Measurements from ENCODE around the gene TBX15.

Gene TBX15

DNA sequence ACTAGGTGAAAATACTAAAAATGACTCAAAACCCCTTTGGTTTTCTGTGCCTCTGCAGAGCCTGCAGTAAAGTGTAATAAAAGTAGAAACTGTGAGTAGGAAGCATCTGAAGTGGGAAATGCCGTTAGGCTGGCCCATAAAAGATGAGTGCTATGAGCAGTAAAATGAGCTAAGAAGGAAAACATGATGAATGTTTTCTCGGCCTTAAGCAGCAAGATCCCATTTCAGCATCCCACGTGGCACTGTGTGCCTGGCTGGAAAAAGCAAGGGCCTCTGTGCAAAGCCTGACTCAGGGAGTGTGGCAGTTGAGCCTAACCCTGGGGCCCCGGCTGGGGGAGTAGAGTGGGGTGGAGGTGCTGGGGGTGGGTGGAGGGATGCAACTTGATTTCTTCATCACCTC is 109.5 kb downstream of the TBX15 start:
- Histone ChIP-seq H3K27me3 (ENCODE audit: control insufficient read depth in 1 of 2, insufficient read depth in 2 of 2, low read length in 2 of 2) (no peaks in the 10 kb centered on the region), H3K4me3 (ENCODE audit: low read length in 2 of 2) (no peak overlapping the region), H3K36me3 (ENCODE audit: control insufficient read depth in 2 of 2, insufficient read depth in 2 of 2, low read length in 2 of 2) (no peaks in the 10 kb centered on the region), H3K9ac (ENCODE audit: low read length in 2 of 2) (no peak overlapping the region), H3K9me3 (ENCODE audit: control insufficient read depth in 2 of 2, low read length in 2 of 2) (no peaks in the 10 kb centered on the region), H3K4me1 (ENCODE audit: control insufficient read depth, insufficient read depth, low read length) (no peaks in the 10 kb centered on the region), H3K27ac (ENCODE audit: low read length) (no peak overlapping the region)

DNA sequence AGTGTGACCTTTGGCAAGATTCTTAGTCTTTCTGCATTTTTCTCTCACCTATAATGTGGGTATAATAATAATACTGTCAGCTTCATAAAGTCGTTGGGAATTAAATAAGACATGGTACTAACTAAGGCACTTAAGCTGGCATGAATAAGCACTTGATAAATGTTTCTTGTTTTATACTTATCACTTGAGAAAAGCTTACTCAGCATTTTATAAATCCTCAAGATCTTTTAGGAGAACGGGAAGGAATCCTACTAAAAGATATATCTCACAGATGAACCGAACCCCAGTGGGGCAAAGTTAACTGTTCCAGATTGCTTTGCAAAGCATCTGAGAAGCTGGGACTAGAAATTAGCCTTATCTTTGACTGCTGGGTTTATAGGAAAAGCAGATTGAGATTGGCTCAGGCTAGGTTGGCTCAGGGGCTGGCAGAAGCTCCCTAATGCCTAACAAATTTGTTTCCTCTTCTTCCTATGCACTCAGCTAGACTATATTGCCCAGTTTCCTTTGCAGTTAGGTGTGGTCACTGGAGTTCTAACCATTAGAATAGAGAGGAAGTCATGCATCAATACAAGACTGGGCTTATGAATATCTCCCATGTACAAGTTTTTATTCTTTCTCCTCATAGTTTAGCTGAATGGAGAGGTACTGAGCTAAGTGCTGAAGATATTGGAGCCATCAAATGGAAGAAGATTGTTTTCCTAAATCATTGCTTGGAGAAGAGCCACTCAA is 110.3 kb downstream of the TBX15 start:
- Histone ChIP-seq H3K9ac (ENCODE audit: low read length in 2 of 2) (no peak overlapping the region), H3K27ac (ENCODE audit: low read length) (no peak overlapping the region), H3K27me3 (ENCODE audit: control insufficient read depth in 1 of 2, insufficient read depth in 2 of 2, low read length in 2 of 2) (no peaks in the 10 kb centered on the region), H3K4me3 (ENCODE audit: low read length in 2 of 2) (no peak overlapping the region), H3K9me3 (ENCODE audit: control insufficient read depth in 2 of 2, low read length in 2 of 2) (no peaks in the 10 kb centered on the region), H3K36me3 (ENCODE audit: control insufficient read depth in 2 of 2, insufficient read depth in 2 of 2, low read length in 2 of 2) (no peaks in the 10 kb centered on the region), H3K4me1 (ENCODE audit: control insufficient read depth, insufficient read depth, low read length) (no peaks in the 10 kb centered on the region)

DNA sequence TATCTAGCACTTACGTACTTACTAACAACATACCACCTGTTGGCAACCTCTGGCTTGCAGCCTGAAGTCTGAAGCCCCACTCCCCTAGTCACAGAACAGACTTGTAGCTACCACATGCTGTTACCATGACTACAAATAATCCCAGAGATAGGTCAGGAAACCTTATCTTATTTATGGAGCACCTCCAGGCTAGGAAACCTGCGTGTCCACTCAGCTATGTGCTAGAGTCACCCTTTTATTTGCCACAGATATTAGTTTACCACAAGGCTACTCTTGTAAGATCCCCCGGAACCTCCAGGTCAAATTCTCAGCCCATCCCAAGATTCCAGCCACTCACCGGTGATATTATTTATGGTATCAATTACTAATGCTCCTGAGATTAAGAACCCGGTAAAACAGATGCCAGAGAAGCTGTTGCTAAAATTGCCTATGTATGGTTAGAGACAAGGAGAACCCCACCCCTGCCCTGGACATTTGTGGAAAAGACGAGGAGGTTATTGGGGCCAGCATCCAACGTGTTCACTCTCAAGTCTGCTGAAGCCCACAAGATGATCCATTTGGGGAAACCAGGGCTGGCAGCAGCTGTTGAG is 116.5 kb downstream of the TBX15 start:
- H3K9ac ChIP-seq (ENCODE audit: low read length in 2 of 2): no peak overlapping the region
- H3K36me3 ChIP-seq (ENCODE audit: control insufficient read depth in 2 of 2, insufficient read depth in 2 of 2, low read length in 2 of 2): no peaks in the 10 kb centered on the region
- H3K27ac ChIP-seq (ENCODE audit: low read length): no peak overlapping the region
- no peak overlapping the region for H3K4me3 ChIP-seq (ENCODE audit: low read length in 2 of 2)
- no peaks in the 10 kb centered on the region for H3K27me3 ChIP-seq (ENCODE audit: control insufficient read depth in 1 of 2, insufficient read depth in 2 of 2, low read length in 2 of 2)
- no peaks in the 10 kb centered on the region for H3K4me1 ChIP-seq (ENCODE audit: control insufficient read depth, insufficient read depth, low read length)
- H3K9me3 ChIP-seq (ENCODE audit: control insufficient read depth in 2 of 2, low read length in 2 of 2): no peaks in the 10 kb centered on the region

DNA sequence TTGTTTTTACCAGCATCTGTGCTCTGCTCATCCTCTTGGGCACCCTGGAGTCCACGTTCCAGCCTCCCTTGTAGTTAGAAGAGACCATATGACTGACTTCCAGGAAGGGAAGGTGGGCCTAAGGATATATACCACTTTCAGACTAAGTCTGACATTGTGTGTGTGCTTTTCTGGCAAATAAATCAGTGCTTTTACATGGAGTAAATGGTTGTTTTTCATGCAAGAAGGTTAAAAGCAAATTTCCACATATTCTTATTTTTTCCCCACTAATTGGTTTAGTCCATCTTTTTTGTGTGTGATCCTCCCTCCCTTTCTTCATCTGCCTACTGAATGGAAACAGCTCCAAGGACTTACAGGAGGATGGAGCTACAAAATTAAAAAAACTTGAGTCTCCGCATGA is 119.8 kb downstream of the TBX15 start:
- H3K27me3 ChIP-seq (ENCODE audit: control insufficient read depth in 1 of 2, insufficient read depth in 2 of 2, low read length in 2 of 2): no peaks in the 10 kb centered on the region
- H3K27ac ChIP-seq (ENCODE audit: low read length): no peak overlapping the region
- H3K9ac ChIP-seq (ENCODE audit: low read length in 2 of 2): no peak overlapping the region
- no peaks in the 10 kb centered on the region for H3K9me3 ChIP-seq (ENCODE audit: control insufficient read depth in 2 of 2, low read length in 2 of 2)
- no peaks in the 10 kb centered on the region for H3K36me3 ChIP-seq (ENCODE audit: control insufficient read depth in 2 of 2, insufficient read depth in 2 of 2, low read length in 2 of 2)
- H3K4me1 ChIP-seq (ENCODE audit: control insufficient read depth, insufficient read depth, low read length): no peaks in the 10 kb centered on the region
- no peak overlapping the region for H3K4me3 ChIP-seq (ENCODE audit: low read length in 2 of 2)

DNA sequence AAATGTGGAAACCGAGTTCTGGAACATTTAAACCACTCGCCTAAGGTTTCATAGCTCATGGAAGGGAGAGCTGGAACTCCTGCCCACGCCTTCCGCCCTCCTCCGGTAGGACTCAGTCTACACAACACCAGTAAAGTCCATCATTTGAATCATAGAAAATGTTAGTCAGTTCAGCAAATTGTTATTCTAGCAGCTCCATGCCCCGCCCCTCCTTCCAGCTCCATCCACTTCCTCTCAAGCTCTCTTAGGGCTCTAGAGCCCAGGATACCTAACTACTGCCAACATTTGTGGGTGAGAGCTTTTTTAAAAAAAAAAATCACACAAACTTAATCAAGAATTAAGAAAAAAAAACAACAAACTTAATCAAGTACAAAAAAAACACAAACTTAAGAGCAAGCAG is 121.8 kb downstream of the TBX15 start:
- H3K4me1 ChIP-seq (ENCODE audit: control insufficient read depth, insufficient read depth, low read length): no peaks in the 10 kb centered on the region
- H3K27me3 ChIP-seq (ENCODE audit: control insufficient read depth in 1 of 2, insufficient read depth in 2 of 2, low read length in 2 of 2): no peaks in the 10 kb centered on the region
- H3K9me3 ChIP-seq (ENCODE audit: control insufficient read depth in 2 of 2, low read length in 2 of 2): no peaks in the 10 kb centered on the region
- H3K27ac ChIP-seq (ENCODE audit: low read length): no peak overlapping the region
- H3K9ac ChIP-seq (ENCODE audit: low read length in 2 of 2): no peak overlapping the region
- H3K36me3 ChIP-seq (ENCODE audit: control insufficient read depth in 2 of 2, insufficient read depth in 2 of 2, low read length in 2 of 2): no peaks in the 10 kb centered on the region
- H3K4me3 ChIP-seq (ENCODE audit: low read length in 2 of 2): no peak overlapping the region

DNA sequence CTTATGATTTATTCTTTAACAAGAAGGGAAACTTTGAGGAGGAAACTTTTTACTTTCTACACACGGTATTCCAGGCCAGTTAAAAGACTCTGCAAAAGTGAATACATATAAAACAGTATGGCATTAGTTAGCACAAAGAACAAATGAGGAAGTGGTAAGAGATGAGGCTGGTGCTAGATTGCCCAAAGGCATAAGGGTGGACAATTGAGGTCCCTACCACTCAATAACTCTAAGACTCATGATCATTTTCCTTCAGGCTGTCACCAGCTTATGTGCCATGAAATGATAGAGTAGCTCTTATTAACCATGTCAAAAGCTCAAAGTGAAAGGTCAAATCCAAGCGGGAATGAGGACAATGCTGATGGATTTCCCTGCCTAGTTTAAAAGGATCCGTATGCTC is 124.5 kb downstream of the TBX15 start:
- no peaks in the 10 kb centered on the region for H3K4me1 ChIP-seq (ENCODE audit: control insufficient read depth, insufficient read depth, low read length)
- H3K27ac ChIP-seq (ENCODE audit: low read length): no peak overlapping the region
- H3K27me3 ChIP-seq (ENCODE audit: control insufficient read depth in 1 of 2, insufficient read depth in 2 of 2, low read length in 2 of 2): no peaks in the 10 kb centered on the region
- H3K36me3 ChIP-seq (ENCODE audit: control insufficient read depth in 2 of 2, insufficient read depth in 2 of 2, low read length in 2 of 2): no peaks in the 10 kb centered on the region
- H3K9me3 ChIP-seq (ENCODE audit: control insufficient read depth in 2 of 2, low read length in 2 of 2): no peaks in the 10 kb centered on the region
- no peak overlapping the region for H3K4me3 ChIP-seq (ENCODE audit: low read length in 2 of 2)
- no peak overlapping the region for H3K9ac ChIP-seq (ENCODE audit: low read length in 2 of 2)

DNA sequence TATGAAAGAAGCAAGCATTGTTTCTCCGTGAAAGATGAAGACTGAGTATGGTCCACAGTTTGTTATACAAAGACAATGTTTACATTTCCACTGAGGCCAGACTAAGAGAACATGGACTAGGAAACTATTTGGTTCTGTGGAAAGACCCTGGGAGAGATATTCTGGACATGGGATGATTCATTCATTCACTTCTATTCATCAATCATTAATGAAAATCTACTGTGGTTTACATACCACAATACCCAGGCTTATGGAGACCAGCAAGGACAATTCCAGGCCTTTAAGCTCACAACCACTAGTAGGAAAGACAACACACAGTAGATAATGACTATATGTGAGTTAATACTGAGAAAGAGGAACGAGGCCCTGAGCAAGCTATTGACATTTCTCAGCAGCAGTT is 125.4 kb downstream of the TBX15 start:
- Histone ChIP-seq H3K9ac (ENCODE audit: low read length in 2 of 2) (no peak overlapping the region), H3K36me3 (ENCODE audit: control insufficient read depth in 2 of 2, insufficient read depth in 2 of 2, low read length in 2 of 2) (no peaks in the 10 kb centered on the region), H3K27ac (ENCODE audit: low read length) (no peak overlapping the region), H3K9me3 (ENCODE audit: control insufficient read depth in 2 of 2, low read length in 2 of 2) (no peaks in the 10 kb centered on the region), H3K4me1 (ENCODE audit: control insufficient read depth, insufficient read depth, low read length) (no peaks in the 10 kb centered on the region), H3K4me3 (ENCODE audit: low read length in 2 of 2) (no peak overlapping the region), H3K27me3 (ENCODE audit: control insufficient read depth in 1 of 2, insufficient read depth in 2 of 2, low read length in 2 of 2) (no peaks in the 10 kb centered on the region)

DNA sequence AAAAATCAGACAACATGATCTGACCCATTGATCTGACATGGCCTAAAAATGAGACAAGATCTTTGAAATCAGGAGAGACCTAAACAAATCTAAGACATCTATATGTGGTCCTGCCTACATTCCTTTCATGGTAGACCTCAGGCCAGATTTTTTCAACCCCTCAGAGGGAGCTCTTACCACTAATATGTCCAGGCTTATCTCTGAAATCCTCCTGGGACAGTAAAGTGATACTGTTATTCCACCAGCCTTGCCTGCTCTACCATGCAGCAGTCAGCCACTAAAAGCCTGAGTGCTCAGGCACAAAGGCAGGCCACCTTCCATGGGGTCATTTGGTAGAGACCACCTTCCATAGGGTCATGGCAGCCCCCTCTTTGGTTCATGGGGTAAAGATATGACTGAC is 126.9 kb downstream of the TBX15 start:
- H3K9me3 ChIP-seq (ENCODE audit: control insufficient read depth in 2 of 2, low read length in 2 of 2): no peaks in the 10 kb centered on the region
- no peaks in the 10 kb centered on the region for H3K4me1 ChIP-seq (ENCODE audit: control insufficient read depth, insufficient read depth, low read length)
- H3K27me3 ChIP-seq (ENCODE audit: control insufficient read depth in 1 of 2, insufficient read depth in 2 of 2, low read length in 2 of 2): no peaks in the 10 kb centered on the region
- H3K4me3 ChIP-seq (ENCODE audit: low read length in 2 of 2): no peak overlapping the region
- no peak overlapping the region for H3K27ac ChIP-seq (ENCODE audit: low read length)
- H3K36me3 ChIP-seq (ENCODE audit: control insufficient read depth in 2 of 2, insufficient read depth in 2 of 2, low read length in 2 of 2): no peaks in the 10 kb centered on the region
- no peak overlapping the region for H3K9ac ChIP-seq (ENCODE audit: low read length in 2 of 2)

DNA sequence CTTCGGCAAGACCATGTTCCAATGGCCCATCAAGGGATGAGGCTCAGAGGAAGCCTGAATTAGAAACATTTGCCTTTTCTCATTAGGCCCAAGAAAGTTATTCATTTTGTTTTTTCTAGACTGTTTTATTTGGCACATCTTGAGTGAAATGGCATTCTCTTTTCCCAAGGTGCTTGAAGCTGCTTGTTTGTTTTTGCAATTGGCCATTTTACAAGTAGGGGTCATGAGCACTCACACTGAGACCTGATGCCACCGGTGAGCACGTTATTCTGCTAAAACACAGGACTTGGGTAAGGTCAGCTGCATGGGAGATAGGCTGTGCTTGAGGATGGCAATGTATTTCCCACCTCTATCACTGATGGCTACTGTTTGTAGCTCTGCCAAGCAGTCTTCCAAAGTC is 128.1 kb downstream of the TBX15 start:
- Histone ChIP-seq H3K4me3 (ENCODE audit: low read length in 2 of 2) (no peak overlapping the region), H3K9ac (ENCODE audit: low read length in 2 of 2) (no peak overlapping the region), H3K4me1 (ENCODE audit: control insufficient read depth, insufficient read depth, low read length) (no peaks in the 10 kb centered on the region), H3K27ac (ENCODE audit: low read length) (no peak overlapping the region), H3K9me3 (ENCODE audit: control insufficient read depth in 2 of 2, low read length in 2 of 2) (no peaks in the 10 kb centered on the region), H3K27me3 (ENCODE audit: control insufficient read depth in 1 of 2, insufficient read depth in 2 of 2, low read length in 2 of 2) (no peaks in the 10 kb centered on the region), H3K36me3 (ENCODE audit: control insufficient read depth in 2 of 2, insufficient read depth in 2 of 2, low read length in 2 of 2) (no peaks in the 10 kb centered on the region)

DNA sequence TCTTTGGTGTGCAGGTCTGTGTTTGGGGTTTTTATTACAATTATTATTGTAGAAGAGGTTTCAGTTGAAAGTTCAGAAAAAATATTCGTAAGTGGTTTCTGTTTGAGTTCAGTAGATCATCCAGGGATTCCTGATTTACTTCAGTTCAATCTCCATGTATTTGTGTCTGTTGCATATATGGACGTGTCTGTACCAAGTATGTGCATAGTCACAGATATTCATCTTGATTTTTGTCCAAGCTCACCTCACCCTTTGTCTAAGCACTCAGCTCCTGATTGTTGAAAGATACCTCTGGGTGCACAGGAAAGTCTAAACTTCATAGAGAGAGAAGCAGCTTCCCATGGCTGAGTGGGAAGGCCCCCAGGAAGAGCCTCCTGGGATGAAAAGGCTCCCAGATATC is 141.7 kb downstream of the TBX15 start:
- Histone ChIP-seq H3K27me3 (ENCODE audit: control insufficient read depth in 1 of 2, insufficient read depth in 2 of 2, low read length in 2 of 2) (no peaks in the 10 kb centered on the region), H3K27ac (ENCODE audit: low read length) (no peak overlapping the region), H3K9me3 (ENCODE audit: control insufficient read depth in 2 of 2, low read length in 2 of 2) (no peaks in the 10 kb centered on the region), H3K9ac (ENCODE audit: low read length in 2 of 2) (no peak overlapping the region), H3K4me3 (ENCODE audit: low read length in 2 of 2) (no peak overlapping the region), H3K4me1 (ENCODE audit: control insufficient read depth, insufficient read depth, low read length) (no peaks in the 10 kb centered on the region), H3K36me3 (ENCODE audit: control insufficient read depth in 2 of 2, insufficient read depth in 2 of 2, low read length in 2 of 2) (no peaks in the 10 kb centered on the region)

DNA sequence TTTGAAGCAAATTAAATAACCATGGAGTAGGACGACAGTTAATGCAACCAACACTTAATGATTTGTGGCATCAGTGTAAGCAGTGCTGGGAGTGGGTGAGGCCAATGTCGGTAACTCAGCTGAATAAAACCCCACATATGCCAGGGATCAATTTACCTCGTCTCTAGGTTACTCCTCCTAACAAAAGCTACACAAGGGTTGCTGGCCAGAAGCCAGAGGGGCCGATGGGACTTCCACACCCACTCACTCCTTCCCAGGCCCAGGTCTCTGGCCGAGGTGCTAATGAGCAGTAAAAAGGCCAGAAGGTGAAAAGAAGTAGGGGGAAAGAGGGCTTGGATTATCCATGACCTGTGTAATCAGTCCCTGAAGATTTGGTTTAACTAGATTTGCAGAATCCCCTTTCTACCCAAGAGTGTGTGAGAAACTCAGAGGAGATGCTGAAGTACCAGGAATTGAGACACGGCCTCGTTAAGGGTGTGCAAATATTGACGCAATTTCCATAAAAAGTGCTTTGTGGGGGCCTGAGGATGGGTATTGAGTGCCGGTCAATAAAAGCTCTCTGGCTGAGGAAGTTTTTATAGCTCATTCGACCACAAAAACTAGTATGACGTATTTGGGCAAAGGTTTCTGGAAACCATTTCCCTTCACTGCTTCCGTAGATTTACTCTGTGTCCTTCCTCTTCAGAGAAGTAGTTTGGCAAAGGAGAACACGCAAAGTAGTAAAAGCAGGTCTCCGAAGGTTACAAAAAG is 145.5 kb downstream of the TBX15 start:
- H3K9me3 ChIP-seq (ENCODE audit: control insufficient read depth in 2 of 2, low read length in 2 of 2): no peaks in the 10 kb centered on the region
- no peak overlapping the region for H3K27ac ChIP-seq (ENCODE audit: low read length)
- H3K4me3 ChIP-seq (ENCODE audit: low read length in 2 of 2): no peak overlapping the region
- H3K27me3 ChIP-seq (ENCODE audit: control insufficient read depth in 1 of 2, insufficient read depth in 2 of 2, low read length in 2 of 2): no peaks in the 10 kb centered on the region
- H3K36me3 ChIP-seq (ENCODE audit: control insufficient read depth in 2 of 2, insufficient read depth in 2 of 2, low read length in 2 of 2): no peaks in the 10 kb centered on the region
- no peaks in the 10 kb centered on the region for H3K4me1 ChIP-seq (ENCODE audit: control insufficient read depth, insufficient read depth, low read length)
- no peak overlapping the region for H3K9ac ChIP-seq (ENCODE audit: low read length in 2 of 2)
